H1 (cell line): ENCODE results near the gene UHRF2. TPM values are rescaled to one million over a fixed set of nuclear protein-coding genes. Genes with fewer than 3 reads are reported as not detected.

ENCODE experiments used
- CTCF ChIA-PET: fragments of 300-600 bp; sonication (Branson Sonifier 250); formaldehyde crosslinking; loops from one replicate; lab custom pipeline; 2021; ENCODE audit not compliant: partially characterized antibody; lab: Charles Lee
- POLR2A ChIA-PET: fragments of 300-600 bp; sonication (Branson Sonifier 250); formaldehyde crosslinking; loops from one replicate; lab custom pipeline; 2021; ENCODE audit warnings: inconsistent platforms; ENCODE audit not compliant: partially characterized antibody; lab: Charles Lee
- DNase-seq, 2 experiments: peaks; one replicate each; pipeline versions ENCODE4 v3.0.0 to v3.0.0-alpha.2; 2010 to 2022; ENCODE audit warnings: low spot score in 2 of 2, low read depth in 1 of 2, mixed read lengths in 1 of 2
- FAIRE-seq: peaks from 2 replicates; lab custom pipeline; 2011; peaks lifted over from hg19 to GRCh38; lab: Jason Lieb, UNC
- H2AFZ ChIP-seq: 2 replicates; pipeline ENCODE4 v1.8.1; 2012; ENCODE audit warnings: low read length, inconsistent platforms
- H2AK5ac ChIP-seq: 2 replicates; pipeline ENCODE4 v1.6.1; 2013; ENCODE audit warnings: low read depth, low read length
- H2BK120ac ChIP-seq: replicated peaks from 2 replicates; pipeline ENCODE3; 2013; ENCODE audit warnings: low read depth, low read length, inconsistent platforms
- H2BK12ac ChIP-seq: 2 replicates; pipeline ENCODE4 v1.6.1; 2013; ENCODE audit warnings: low read depth, low read length
- H2BK15ac ChIP-seq: 2 replicates; pipeline ENCODE4 v1.6.1; 2013; ENCODE audit warnings: low read length
- H2BK20ac ChIP-seq: 2 replicates; pipeline ENCODE4 v1.6.1; 2013; ENCODE audit warnings: low read length
- H2BK5ac ChIP-seq: 2 replicates; pipeline ENCODE4 v1.6.1; 2013; ENCODE audit warnings: low read depth, low read length
- H3K14ac ChIP-seq: 2 replicates; pipeline ENCODE4 v1.6.1; 2013; ENCODE audit warnings: inconsistent platforms; ENCODE audit not compliant: insufficient read length
- H3K18ac ChIP-seq: 2 replicates; pipeline ENCODE4 v1.6.1; 2013; ENCODE audit warnings: low read length; ENCODE audit errors: extremely low read depth
- H3K23ac ChIP-seq: 2 replicates; pipeline ENCODE4 v1.6.1; 2013; ENCODE audit warnings: inconsistent platforms; ENCODE audit not compliant: insufficient read length
- H3K23me2 ChIP-seq: 2 replicates; pipeline ENCODE4 v1.6.1; 2013; ENCODE audit warnings: low read depth, low read length
- H3K27ac ChIP-seq: 2 replicates; pipeline ENCODE4 v1.6.1; 2011; ENCODE audit warnings: low read depth, low read length, inconsistent platforms
- H3K27me3 ChIP-seq, 4 experiments: replicated peaks in 1 of 4; 1 replicate in 1 of 4; 2 replicates in 3 of 4; pipeline versions ENCODE4 v1.6.1 to v1.8.1; 2011 to 2013; ENCODE audit warnings: low read length in 3 of 4, mild to moderate bottlenecking in 3 of 4, inconsistent platforms in 2 of 4, mixed read lengths in 2 of 4, moderate library complexity in 1 of 4; ENCODE audit not compliant: control insufficient read depth in 3 of 4, insufficient read depth in 3 of 4; ENCODE audit errors: extremely low read depth in 1 of 4
- H3K36me3 ChIP-seq, 4 experiments: 2 replicates each; pipeline versions ENCODE4 v1.6.1 to v1.8.1; 2011 to 2013; ENCODE audit warnings: mild to moderate bottlenecking in 4 of 4, low read length in 3 of 4, moderate library complexity in 2 of 4, control low read depth in 1 of 4, inconsistent platforms in 1 of 4; ENCODE audit not compliant: insufficient read depth in 4 of 4, control insufficient read depth in 2 of 4
- H3K4ac ChIP-seq: replicated peaks from 2 replicates; pipeline ENCODE3; 2013; ENCODE audit warnings: low read length, low read depth, mixed read lengths, inconsistent platforms; ENCODE audit not compliant: insufficient read length
- H3K4me1 ChIP-seq, 4 experiments: replicated peaks in 1 of 4; 1 replicate in 1 of 4; 2 replicates in 3 of 4; pipeline versions ENCODE4 v1.6.1 to v1.8.1; 2011 to 2013; ENCODE audit warnings: low read length in 3 of 4, inconsistent platforms in 2 of 4, mixed read lengths in 1 of 4; ENCODE audit not compliant: insufficient read depth in 4 of 4, control insufficient read depth in 3 of 4
- H3K4me2 ChIP-seq, 2 experiments: 2 replicates each; pipeline versions ENCODE4 v1.6.1 to v1.8.1; 2011 to 2013; ENCODE audit warnings: low read depth in 2 of 2, low read length in 2 of 2, control low read depth in 1 of 2, inconsistent platforms in 1 of 2, mild to moderate bottlenecking in 1 of 2; ENCODE audit not compliant: insufficient read depth in 1 of 2
- H3K4me3 ChIP-seq, 4 experiments: fragments of 200-600, 300-600 bp in 1 of 4; sonication (generic), shearing (Covaris generic), sonication (Bioruptor Twin) in 1 of 4; 2 replicates each; pipeline versions ENCODE4 v1.5.1 to v1.8.1; 2011 to 2016; ENCODE audit warnings: low read length in 4 of 4, low read depth in 3 of 4, control low read depth in 2 of 4, inconsistent platforms in 2 of 4, mild to moderate bottlenecking in 2 of 4, mixed read lengths in 1 of 4, moderate library complexity in 1 of 4; ENCODE audit not compliant: insufficient read depth in 2 of 4; ENCODE audit errors: extremely low read depth in 1 of 4
- H3K56ac ChIP-seq: replicated peaks from 2 replicates; pipeline ENCODE3; 2013; ENCODE audit warnings: low read depth, mild to moderate bottlenecking, mixed read lengths, low read length, inconsistent platforms; ENCODE audit not compliant: insufficient read length
- H3K79me1 ChIP-seq: 2 replicates; pipeline ENCODE4 v1.6.1; 2013; ENCODE audit warnings: low read depth, low read length, control low read depth
- H3K79me2 ChIP-seq, 2 experiments: 2 replicates each; pipeline versions ENCODE4 v1.6.1 to v1.8.1; 2012 to 2013; ENCODE audit warnings: low read length in 2 of 2, mild to moderate bottlenecking in 2 of 2, inconsistent platforms in 1 of 2; ENCODE audit not compliant: insufficient read depth in 2 of 2, control insufficient read depth in 1 of 2
- H3K9ac ChIP-seq, 4 experiments: replicated peaks in 1 of 4; 1 replicate in 1 of 4; 2 replicates in 3 of 4; pipeline versions ENCODE4 v1.6.1 to v1.8.1; 2011 to 2013; ENCODE audit warnings: low read depth in 3 of 4, low read length in 3 of 4, control low read depth in 2 of 4, mild to moderate bottlenecking in 2 of 4, moderate library complexity in 2 of 4, inconsistent platforms in 1 of 4; ENCODE audit errors: extremely low read depth in 1 of 4
- H3K9me3 ChIP-seq, 2 experiments: 2 replicates each; pipeline versions ENCODE4 v1.6.1 to v1.8.1; 2012 to 2013; ENCODE audit warnings: mild to moderate bottlenecking in 2 of 2, moderate library complexity in 2 of 2, control low read depth in 1 of 2, inconsistent platforms in 1 of 2, low read depth in 1 of 2, low read length in 1 of 2, mixed read lengths in 1 of 2; ENCODE audit not compliant: insufficient read depth in 2 of 2
- H4K20me1 ChIP-seq, 2 experiments: replicated peaks in 1 of 2; 2 replicates each; pipeline versions ENCODE3 to v1.8.1; 2011 to 2013; ENCODE audit warnings: inconsistent platforms in 2 of 2, low read length in 2 of 2, mild to moderate bottlenecking in 1 of 2; ENCODE audit not compliant: insufficient read depth in 2 of 2, control insufficient read depth in 1 of 2
- H4K5ac ChIP-seq: 2 replicates; pipeline ENCODE4 v1.6.1; 2013; ENCODE audit warnings: low read length, low read depth, mixed read lengths, inconsistent platforms; ENCODE audit not compliant: insufficient read length
- H4K8ac ChIP-seq: 2 replicates; pipeline ENCODE4 v1.8.0; 2013; ENCODE audit warnings: mild to moderate bottlenecking, moderate library complexity, low read length, inconsistent platforms; ENCODE audit not compliant: insufficient read depth; ENCODE audit errors: extremely low read depth
- H4K91ac ChIP-seq: replicated peaks from 2 replicates; pipeline ENCODE3; 2013; ENCODE audit warnings: low read length, mixed read lengths, inconsistent platforms; ENCODE audit not compliant: insufficient read length
- ASH2L ChIP-seq: fragments of 200-600, 300-600 bp; sonication (generic); IDR thresholded peaks from one replicate; pipeline ENCODE4 v1.7.1; 2017; ENCODE audit warnings: low read length
- ATF3 ChIP-seq: IDR thresholded peaks from 2 replicates; pipeline ENCODE4 v1.6.1; 2011; ENCODE audit warnings: low read depth, mild to moderate bottlenecking, low read length; ENCODE audit not compliant: insufficient read depth
- HDAC2 ChIP-seq, 2 experiments: fragments of 300-600 bp in 1 of 2; sonication (generic) in 1 of 2; IDR thresholded peaks; 2 replicates each; pipeline ENCODE4 v1.6.1; 2011 to 2012; ENCODE audit warnings: low read depth in 2 of 2, low read length in 2 of 2, mild to moderate bottlenecking in 2 of 2, moderate library complexity in 2 of 2, borderline replicate concordance in 1 of 2, inconsistent platforms in 1 of 2
- POU5F1 ChIP-seq: IDR thresholded peaks from 2 replicates; pipeline ENCODE4 v1.6.1; 2011; ENCODE audit warnings: low read depth, mild to moderate bottlenecking, low read length, moderate library complexity
- RAD21 ChIP-seq, 2 experiments: IDR thresholded peaks in 1 of 2; conservative IDR thresholded peaks in 1 of 2; 2 replicates each; pipeline ENCODE4 v1.6.1; 2011; ENCODE audit warnings: low read depth in 2 of 2, low read length in 2 of 2, improper control_type of control experiment in 1 of 2, inconsistent platforms in 1 of 2, mild to moderate bottlenecking in 1 of 2, moderate library complexity in 1 of 2
- SIRT6 ChIP-seq: IDR thresholded peaks from one replicate; pipeline ENCODE4 v1.7.1; 2012; ENCODE audit warnings: low read length, inconsistent platforms
- SIX5 ChIP-seq: IDR thresholded peaks from 2 replicates; pipeline ENCODE4 v1.6.1; 2011; ENCODE audit warnings: mild to moderate bottlenecking, low read depth, low read length
- SP1 ChIP-seq: IDR thresholded peaks from 2 replicates; pipeline ENCODE4 v1.6.1; 2011; ENCODE audit warnings: low read depth, low read length
- SUZ12 ChIP-seq: fragments of 200-600 bp; sonication (generic); IDR thresholded peaks from 2 replicates; pipeline ENCODE4 v1.6.1; 2012; ENCODE audit warnings: mild to moderate bottlenecking, inconsistent platforms, low read length, moderate library complexity, mixed read lengths
- TAF1 ChIP-seq: IDR thresholded peaks from 2 replicates; pipeline ENCODE4 v1.6.1; 2011; ENCODE audit warnings: mild to moderate bottlenecking, low read depth, low read length
- WGBS, 2 experiments: shearing (Covaris generic) in 1 of 2; methylation state at CpG; one replicate each; pipeline versions ENCODE4 v1.1.6 to v1.1.7; 2013 to 2015; ENCODE audit warnings: low lambda C conversion rate in 2 of 2, mixed read lengths in 2 of 2, inconsistent platforms in 1 of 2, low coverage in 1 of 2, missing lambda C conversion rate in 1 of 2; ENCODE audit not compliant: insufficient replicate concordance in 2 of 2, insufficient coverage in 1 of 2, insufficient read length in 1 of 2; ENCODE audit errors: extremely low coverage in 1 of 2, missing lambda C conversion rate in 1 of 2; 5-methylcytosine and 5-hydroxymethylcytosine counted together
- polyA plus RNA-seq, 7 experiments: library from polyadenylated mRNA; depleted of rRNA in 3 of 7; stranded (reverse) in 5 of 7; unstranded in 2 of 7; fragments of >200 nt in 5 of 7; fragments of 200-250 nt in 2 of 7; gene quantifications; 1 replicate in 5 of 7; 2 replicates in 1 of 7; 4 replicates in 1 of 7; pipeline versions ENCODE4 v1.2.1 to v1.2.3, GENCODE V29; 2011 to 2013; ENCODE audit warnings: missing spikeins in 2 of 7, mixed read lengths in 2 of 7
- total RNA-seq: library from RNA; stranded (reverse); fragmentation: NEBNext Ultra II Directional; extraction: Animal tissue kit (Norgen Biotek cat#: 25700); gene quantifications from 2 replicates; pipeline ENCODE4 v1.2.1, GENCODE V29; 2021
- TF ChIP-seq, protein P1 (sequence below), 3 experiments: IDR thresholded peaks; 1 replicate in 2 of 3; 2 replicates in 1 of 3; pipeline versions ENCODE4 v1.5.1 to v1.6.1; 2011; ENCODE audit warnings: low read length in 3 of 3, mild to moderate bottlenecking in 3 of 3, inconsistent platforms in 2 of 3, low read depth in 1 of 3, moderate library complexity in 1 of 3; ENCODE audit not compliant: insufficient read depth in 1 of 3; ENCODE audit errors: control extremely low read depth in 1 of 3

The UHRF2 gene
- total and polyA plus RNA-seq, 2 of the 8 experiments (the other 6 are each of a cell fraction or from before 2014, with no cell fraction given), result 31.8 to 48.0 TPM

GRCh38 chr9:6502399-6502798 is 89.4 kb downstream of the UHRF2 start:
- Histone ChIP-seq H3K9ac (no peak overlapping the region), H4K5ac (no peak overlapping the region), H3K4me3 (no peak overlapping the region), H3K18ac (no peak overlapping the region), H3K14ac (no peak overlapping the region), H3K4ac (no peak overlapping the region), H4K8ac (no peak overlapping the region), H3K79me1 (peaks cover 2% of the 10 kb centered on the region; the same call in 1 of the 2 replicates), H2AFZ (no peak overlapping the region), H4K91ac (no peak overlapping the region), H2BK15ac (no peak overlapping the region), H3K23ac (no peak overlapping the region), H2BK20ac (no peak overlapping the region), H3K27me3 (no peaks in the 10 kb centered on the region), H3K56ac (no peak overlapping the region), H3K4me2 (no peak overlapping the region), H3K27ac (no peak overlapping the region), H4K20me1 (peaks cover 0 to 2% of the 10 kb centered on the region in 2 experiments), H3K36me3 (peaks cover 5 to 73% (median 38%) of the 10 kb centered on the region in 4 experiments), H2BK5ac (no peak overlapping the region), H2BK120ac (no peak overlapping the region), H3K9me3 (no peaks in the 10 kb centered on the region), H3K4me1 (no peaks in the 10 kb centered on the region), H3K23me2 (no peaks in the 10 kb centered on the region), H2AK5ac (no peak overlapping the region), H3K79me2 (no peaks in the 10 kb centered on the region), H2BK12ac (no peak overlapping the region)
- TF ChIP-seq ASH2L (no peak), ATF3 (no peak), SP1 (no peak), TAF1 (no peak), SIX5 (no peak), POU5F1 (no peak), RAD21 (IDR thresholded peaks at IDR 0.05 in 1 of 2, conservative IDR thresholded peaks at IDR 0.05 in 1 of 2; ENCODE audit: low read depth in 2 of 2, low read length in 2 of 2) (no peak), SUZ12 (no peak), SIRT6 (no peak), HDAC2 (IDR thresholded peaks at IDR 0.05; ENCODE audit: borderline replicate concordance in 1 of 2, low read depth in 2 of 2, low read length in 2 of 2) (no peak)
- TF ChIP-seq, protein P1, sequence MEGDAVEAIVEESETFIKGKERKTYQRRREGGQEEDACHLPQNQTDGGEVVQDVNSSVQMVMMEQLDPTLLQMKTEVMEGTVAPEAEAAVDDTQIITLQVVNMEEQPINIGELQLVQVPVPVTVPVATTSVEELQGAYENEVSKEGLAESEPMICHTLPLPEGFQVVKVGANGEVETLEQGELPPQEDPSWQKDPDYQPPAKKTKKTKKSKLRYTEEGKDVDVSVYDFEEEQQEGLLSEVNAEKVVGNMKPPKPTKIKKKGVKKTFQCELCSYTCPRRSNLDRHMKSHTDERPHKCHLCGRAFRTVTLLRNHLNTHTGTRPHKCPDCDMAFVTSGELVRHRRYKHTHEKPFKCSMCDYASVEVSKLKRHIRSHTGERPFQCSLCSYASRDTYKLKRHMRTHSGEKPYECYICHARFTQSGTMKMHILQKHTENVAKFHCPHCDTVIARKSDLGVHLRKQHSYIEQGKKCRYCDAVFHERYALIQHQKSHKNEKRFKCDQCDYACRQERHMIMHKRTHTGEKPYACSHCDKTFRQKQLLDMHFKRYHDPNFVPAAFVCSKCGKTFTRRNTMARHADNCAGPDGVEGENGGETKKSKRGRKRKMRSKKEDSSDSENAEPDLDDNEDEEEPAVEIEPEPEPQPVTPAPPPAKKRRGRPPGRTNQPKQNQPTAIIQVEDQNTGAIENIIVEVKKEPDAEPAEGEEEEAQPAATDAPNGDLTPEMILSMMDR (IDR thresholded peaks at IDR 0.05; ENCODE audit: control extremely low read depth in 1 of 3, insufficient read depth in 1 of 3, low read depth in 1 of 3, low read length in 3 of 3), result no peak
- no peak for FAIRE-seq
- ChIA-PET CTCF (interaction anchor here (0.7 kb wide), 1 partner anchor 67 kb away, joined by 3 read pairs; no protein-coding TSS in a partner anchor), POLR2A (no interaction called here)
- DNase-seq, result no peak
- WGBS, 2 experiments, result 87% methylated on average over 3 of the region's 3 CpGs; no CpG with 5 or more reads in 1 of the 2 experiments
